ES-I3 (cell line): Measurements from ENCODE around the gene CIPC.

ENCODE experiments used
- H3K36me3 ChIP-seq: 2 replicates; pipeline ENCODE4 v1.6.1; 2013; ENCODE audit warnings: mild to moderate bottlenecking, low read length, control low read depth, moderate library complexity; ENCODE audit not compliant: insufficient read depth
- H3K4me1 ChIP-seq: 2 replicates; pipeline ENCODE4 v1.6.1; 2013; ENCODE audit warnings: mild to moderate bottlenecking, control low read depth, low read length; ENCODE audit not compliant: insufficient read depth
- H3K9ac ChIP-seq: 2 replicates; pipeline ENCODE4 v1.6.1; 2013; ENCODE audit warnings: low read depth, mild to moderate bottlenecking, low read length, moderate library complexity
- H3K9me3 ChIP-seq: 2 replicates; pipeline ENCODE4 v1.6.1; 2013; ENCODE audit warnings: mild to moderate bottlenecking, low read length, moderate library complexity; ENCODE audit not compliant: control insufficient read depth, insufficient read depth

The CIPC gene

GRCh38 chr14:77120771-77121743 is 23.0 kb downstream of the CIPC start:
- Histone ChIP-seq H3K4me1 (peaks cover 35% of the 10 kb centered on the region), H3K9ac (no peak overlapping the region), H3K36me3 (0 out of 2 replicates have a peak, but pooled peaks cover 3% of the 10 kb centered on the region), H3K9me3 (no peaks in the 10 kb centered on the region)

GRCh38 chr14:77122526-77123125 is 24.6 kb downstream of the CIPC start:
- Histone ChIP-seq H3K4me1 (peaks cover 35% of the 10 kb centered on the region), H3K9me3 (no peaks in the 10 kb centered on the region)

GRCh38 chr14:77123381-77124325 is 25.6 kb downstream of the CIPC start:
- Histone ChIP-seq H3K4me1 (peaks cover 35% of the 10 kb centered on the region), H3K9me3 (no peaks in the 10 kb centered on the region), H3K9ac (peak overlapping the region; percentile 86; the same call in 1 of the 2 replicates), H3K36me3 (0 out of 2 replicates have a peak, but pooled peaks cover 3% of the 10 kb centered on the region)

More at GRCh38 chr14:77122526-77123125, 24.6 kb downstream of the CIPC start:
- H3K9ac ChIP-seq, result no peak overlapping the region
- 0 out of 2 replicates have a peak, but pooled peaks cover 3% of the 10 kb centered on the region for H3K36me3 ChIP-seq

GRCh38 chr14:77124345-77125280 is 26.6 kb downstream of the CIPC start:
- Histone ChIP-seq H3K9ac (peak overlapping the region; percentile 86), H3K9me3 (no peaks in the 10 kb centered on the region), H3K36me3 (0 out of 2 replicates have a peak, but pooled peaks cover 3% of the 10 kb centered on the region), H3K4me1 (peaks cover 35% of the 10 kb centered on the region)

GRCh38 chr14:77125281-77125801 is 27.3 kb downstream of the CIPC start:
- no peaks in the 10 kb centered on the region for H3K9me3 ChIP-seq
- H3K4me1 ChIP-seq, result peaks cover 30% of the 10 kb centered on the region
- peak overlapping the region; percentile 86; the same call in 1 of the 2 replicates for H3K9ac ChIP-seq
- H3K36me3 ChIP-seq, result no peaks in the 10 kb centered on the region

- no peaks in the 10 kb centered on the region for H3K9me3 ChIP-seq
- H3K4me1 ChIP-seq, result peaks cover 25% of the 10 kb centered on the region
- no peak overlapping the region for H3K9ac ChIP-seq
- H3K36me3 ChIP-seq, result no peaks in the 10 kb centered on the region
Observed at GRCh38 chr14:77125823-77126325, 27.8 kb downstream of the CIPC start.

GRCh38 chr14:77126461-77126990 is 28.5 kb downstream of the CIPC start:
- Histone ChIP-seq H3K9me3 (no peaks in the 10 kb centered on the region), H3K36me3 (no peaks in the 10 kb centered on the region), H3K4me1 (peaks cover 19% of the 10 kb centered on the region), H3K9ac (no peak overlapping the region)

- H3K9me3 ChIP-seq, result no peaks in the 10 kb centered on the region
- H3K9ac ChIP-seq, result no peak overlapping the region
- peaks cover 11% of the 10 kb centered on the region for H3K4me1 ChIP-seq
- no peaks in the 10 kb centered on the region for H3K36me3 ChIP-seq
Observed at GRCh38 chr14:77128414-77128891, 30.4 kb downstream of the CIPC start.

- H3K36me3 ChIP-seq, result no peaks in the 10 kb centered on the region
- no peak overlapping the region for H3K9ac ChIP-seq
- no peaks in the 10 kb centered on the region for H3K4me1 ChIP-seq
- no peaks in the 10 kb centered on the region for H3K9me3 ChIP-seq
Observed at GRCh38 chr14:77130386-77130785, 32.3 kb downstream of the CIPC start.

GRCh38 chr14:77131206-77131605 is 33.1 kb downstream of the CIPC start:
- Histone ChIP-seq H3K36me3 (no peaks in the 10 kb centered on the region), H3K9me3 (no peaks in the 10 kb centered on the region), H3K4me1 (no peaks in the 10 kb centered on the region), H3K9ac (no peak overlapping the region)

- Histone ChIP-seq H3K4me1 (no peaks in the 10 kb centered on the region), H3K9ac (no peak overlapping the region), H3K9me3 (no peaks in the 10 kb centered on the region), H3K36me3 (no peaks in the 10 kb centered on the region)
Observed at GRCh38 chr14:77131871-77132486, 33.9 kb downstream of the CIPC start.

- no peaks in the 10 kb centered on the region for H3K4me1 ChIP-seq
- no peaks in the 10 kb centered on the region for H3K9me3 ChIP-seq
- no peaks in the 10 kb centered on the region for H3K36me3 ChIP-seq
- no peak overlapping the region for H3K9ac ChIP-seq
Observed at GRCh38 chr14:77133720-77134338, 35.8 kb downstream of the CIPC start.
